MV-4-11 (cell line): Measurements from ENCODE around the gene CRK.
A peak's percentile ranks its signal among the peaks of the same experiment; 100 is the strongest.
"Not testable (repeated sequence)": the region's sequence is repeated elsewhere in the genome, so short reads cannot be mapped to it uniquely, and the experiment has no call there.

Experiments used
- DNase-seq: peaks from one replicate; lab custom pipeline; 2025; lab: John Stamatoyannopoulos, UW

Gene CRK

DNA sequence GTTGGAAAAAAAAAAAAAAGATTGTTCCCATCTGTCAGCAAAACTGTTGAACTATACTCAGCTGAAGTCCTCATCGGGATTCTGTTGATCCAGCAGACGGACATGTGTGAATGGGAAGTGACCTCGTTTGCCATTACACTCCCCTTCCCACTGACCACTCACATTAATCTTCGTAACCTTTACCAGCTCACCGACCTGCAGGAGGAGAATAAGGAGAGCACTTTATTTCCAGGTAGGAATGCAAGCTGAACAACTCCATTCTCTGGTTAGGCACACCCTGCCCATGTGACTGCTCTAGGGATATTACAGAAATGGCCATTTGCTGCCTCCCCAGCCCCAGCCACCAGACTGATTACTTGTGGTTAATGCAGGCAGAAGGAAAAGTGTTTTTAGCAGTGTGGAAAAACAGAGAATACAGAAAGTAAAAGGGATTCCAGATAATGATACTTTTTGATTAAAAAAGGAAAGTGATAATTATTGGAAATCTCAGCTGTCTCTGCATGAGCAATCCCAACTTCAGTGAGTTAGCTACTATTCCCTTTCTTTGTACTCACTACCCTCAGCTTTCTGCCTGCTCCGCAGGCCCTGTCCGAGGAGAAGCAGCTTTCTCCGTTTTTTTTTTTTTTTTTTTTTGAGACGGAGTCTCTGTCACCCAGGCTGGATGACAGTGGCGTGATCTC lies 32.4 kb downstream of the CRK start:
- DNase-seq = no peak

DNA sequence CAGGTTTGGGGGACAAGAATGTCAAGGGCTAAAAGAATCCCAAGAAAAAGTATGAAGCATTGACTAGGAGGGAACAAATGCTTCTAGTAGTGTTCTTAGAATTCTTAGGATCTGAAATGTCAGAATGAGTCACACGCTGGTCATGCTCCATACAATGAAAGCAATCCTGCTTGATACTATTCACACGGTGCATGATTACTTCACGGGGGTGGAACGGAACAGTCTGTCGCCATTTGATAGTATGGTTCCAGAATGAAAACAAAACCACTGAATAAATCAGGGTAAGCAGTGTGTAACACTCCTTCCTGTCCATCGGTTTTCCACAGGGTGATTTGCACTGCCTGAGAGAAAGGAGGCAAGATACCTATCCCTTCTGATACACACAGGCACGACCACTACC lies 33.1 kb downstream of the CRK start:
- DNase-seq = no peak

DNA sequence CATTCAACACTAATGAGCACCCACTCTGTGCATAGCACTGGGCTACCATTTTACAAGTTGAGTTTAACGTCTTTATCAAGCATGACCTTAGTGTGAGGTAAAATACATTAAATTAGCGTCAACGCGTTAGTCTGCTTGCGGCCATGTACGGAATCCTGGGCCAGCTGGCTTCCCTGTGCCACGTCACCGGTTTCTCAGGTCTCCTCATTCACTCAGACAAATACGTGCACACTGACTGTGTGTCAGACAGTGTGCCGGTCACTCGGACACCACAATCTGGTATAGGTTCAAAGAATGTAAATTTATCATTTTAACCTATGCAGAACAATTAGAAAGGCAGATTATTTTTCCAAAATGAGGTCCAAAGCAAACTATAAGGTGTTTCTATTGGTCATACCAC lies 34.6 kb downstream of the CRK start:
- DNase-seq = no peak

DNA sequence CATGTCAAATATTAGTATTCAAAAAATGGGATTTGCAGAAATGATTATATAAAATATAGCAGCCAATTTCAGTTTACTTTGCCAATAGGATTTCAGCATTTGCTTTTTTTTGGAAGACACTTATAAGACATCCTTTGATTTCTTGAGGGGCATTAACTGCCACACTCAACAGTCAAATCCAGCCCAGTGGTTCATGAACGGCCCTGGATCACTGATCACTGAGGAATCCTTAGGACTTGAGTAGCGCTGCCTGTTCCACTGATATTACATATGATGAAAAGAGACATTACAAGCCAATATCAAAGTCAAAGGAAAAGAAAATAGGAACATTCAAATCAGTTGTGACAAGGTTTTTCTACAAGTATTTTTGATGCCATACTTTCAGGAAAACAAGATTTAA lies 35.1 kb downstream of the CRK start:
- DNase-seq = no peak

DNA sequence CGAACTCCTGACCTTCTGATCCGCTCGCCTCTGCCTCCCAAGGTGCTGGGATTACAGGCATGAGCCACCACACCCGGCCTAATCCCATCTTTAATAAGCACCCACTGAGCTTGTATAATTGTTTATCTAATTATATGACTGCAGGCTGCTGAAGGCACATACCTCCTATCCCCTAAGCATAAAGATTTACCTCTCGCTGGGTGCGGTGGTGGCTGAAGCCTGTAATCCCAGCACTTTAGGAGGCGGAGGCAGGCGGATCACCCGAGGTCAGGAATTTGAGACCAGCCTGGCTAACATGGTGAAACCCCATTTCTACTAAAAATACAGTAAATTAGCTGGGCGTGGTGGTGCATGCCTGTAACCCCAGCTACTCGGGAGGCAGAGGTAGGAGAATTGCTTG lies 35.9 kb downstream of the CRK start:
- DNase-seq = no peak

DNA sequence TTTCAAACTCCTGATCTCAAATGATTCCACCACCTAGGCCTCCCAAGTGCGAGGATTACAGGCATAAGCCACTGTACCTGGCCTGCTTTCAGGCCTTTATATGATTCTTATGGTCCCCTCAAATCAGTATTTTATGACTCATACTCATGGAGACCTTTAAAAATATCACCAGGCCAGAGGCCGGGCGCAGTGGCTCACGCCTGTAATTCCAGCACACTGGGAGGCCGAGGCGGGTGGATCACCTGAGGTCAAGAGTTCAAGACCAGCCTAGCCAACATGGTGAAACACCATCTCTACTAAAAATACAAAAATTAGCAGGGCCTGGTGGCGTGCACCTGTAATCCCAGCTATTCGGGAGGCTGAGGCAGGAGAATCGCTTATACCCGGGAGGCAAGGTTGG lies 37.6 kb downstream of the CRK start:
- DNase-seq = not testable (repeated sequence)

DNA sequence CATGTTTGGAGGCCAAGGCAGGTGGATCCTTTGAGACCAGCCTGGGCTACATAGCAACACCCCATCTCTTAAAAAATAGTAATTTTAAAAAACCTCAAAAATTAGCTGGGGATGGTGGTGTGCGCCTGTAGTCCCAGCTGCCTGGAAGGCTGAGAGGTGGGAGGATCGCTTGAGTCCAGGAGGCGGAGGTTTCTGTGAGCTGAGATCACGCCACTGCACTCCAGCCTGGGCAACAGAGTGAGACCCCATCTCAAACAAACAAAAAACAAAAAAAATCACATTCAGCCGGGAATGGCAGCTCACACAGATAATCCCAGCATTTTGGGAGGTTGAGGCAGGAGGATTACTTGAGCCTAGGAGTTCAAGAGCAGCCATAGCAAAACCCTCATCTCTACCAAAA lies 39.6 kb downstream of the CRK start:
- no peak for DNase-seq

DNA sequence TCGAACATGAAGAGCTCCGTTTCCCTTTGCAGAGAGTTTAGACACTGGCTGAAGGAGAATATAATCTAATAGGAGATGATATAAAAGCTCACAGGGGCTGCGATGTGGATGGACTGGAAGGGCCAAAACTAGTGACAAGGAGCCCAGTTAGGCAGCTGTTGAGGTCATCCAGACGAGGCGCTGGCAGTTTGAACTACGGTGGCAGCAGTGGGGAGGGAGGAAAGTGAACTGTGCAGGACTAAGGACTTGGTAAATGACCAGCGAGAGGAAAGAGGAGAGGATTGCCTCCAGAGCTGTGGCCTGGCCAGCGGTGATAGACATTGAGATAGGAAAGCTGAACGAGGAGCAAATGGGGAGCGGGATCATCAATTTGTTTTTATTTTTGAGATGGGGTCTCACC lies 41.4 kb downstream of the CRK start:
- no peak for DNase-seq

DNA sequence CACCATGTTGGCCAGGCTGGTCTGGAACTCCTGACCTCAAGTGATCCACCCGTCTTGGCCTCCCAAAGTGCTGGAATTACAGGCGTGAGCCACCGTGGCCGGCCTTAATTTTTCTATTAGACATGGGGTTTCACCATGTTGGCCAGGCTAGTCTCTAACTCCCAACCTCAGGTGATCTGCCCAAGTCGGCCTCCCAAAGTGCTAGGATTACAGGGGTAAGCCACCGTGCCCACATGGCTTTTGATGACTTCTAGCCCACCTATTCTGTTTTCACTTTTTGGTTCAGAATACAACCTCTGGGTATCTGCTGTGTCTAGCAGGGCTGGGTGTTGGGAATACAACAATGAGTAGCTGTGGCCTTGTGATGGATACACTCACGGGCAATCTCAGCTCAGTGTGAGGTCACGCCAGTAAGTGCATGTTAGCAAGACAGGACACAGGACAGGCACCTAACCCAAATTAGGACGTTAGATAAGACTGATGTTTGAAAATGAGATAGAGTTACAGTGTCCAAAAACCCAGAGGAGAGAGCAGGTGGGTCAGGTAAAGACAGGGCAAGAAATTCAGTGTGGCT lies 41.9 kb downstream of the CRK start:
- no peak for DNase-seq

DNA sequence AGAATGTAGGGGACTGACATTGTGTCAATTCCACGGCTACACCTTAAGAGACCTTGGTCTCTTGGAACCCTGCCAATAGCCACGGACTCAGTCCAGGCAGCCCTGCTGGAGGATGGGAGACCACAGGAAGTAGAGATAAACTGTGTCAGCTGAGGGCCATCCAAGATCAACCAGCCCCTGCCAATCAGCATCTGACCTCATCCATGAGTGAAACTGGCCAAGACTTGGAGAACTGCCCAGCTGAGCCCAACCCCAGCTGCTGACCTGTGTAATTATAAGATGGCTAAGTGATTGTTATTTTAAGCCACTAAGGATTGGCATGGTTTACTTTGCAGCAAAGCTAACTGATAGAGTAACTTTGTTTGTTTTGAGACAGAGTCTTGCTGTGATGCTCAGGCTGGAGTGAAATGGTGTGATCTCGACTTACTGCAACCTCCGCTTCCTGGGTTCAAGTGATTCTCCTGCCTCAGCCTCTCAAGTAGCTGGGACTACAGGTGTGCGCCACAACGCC lies 42.7 kb downstream of the CRK start:
- peak; percentile 23 for DNase-seq

DNA sequence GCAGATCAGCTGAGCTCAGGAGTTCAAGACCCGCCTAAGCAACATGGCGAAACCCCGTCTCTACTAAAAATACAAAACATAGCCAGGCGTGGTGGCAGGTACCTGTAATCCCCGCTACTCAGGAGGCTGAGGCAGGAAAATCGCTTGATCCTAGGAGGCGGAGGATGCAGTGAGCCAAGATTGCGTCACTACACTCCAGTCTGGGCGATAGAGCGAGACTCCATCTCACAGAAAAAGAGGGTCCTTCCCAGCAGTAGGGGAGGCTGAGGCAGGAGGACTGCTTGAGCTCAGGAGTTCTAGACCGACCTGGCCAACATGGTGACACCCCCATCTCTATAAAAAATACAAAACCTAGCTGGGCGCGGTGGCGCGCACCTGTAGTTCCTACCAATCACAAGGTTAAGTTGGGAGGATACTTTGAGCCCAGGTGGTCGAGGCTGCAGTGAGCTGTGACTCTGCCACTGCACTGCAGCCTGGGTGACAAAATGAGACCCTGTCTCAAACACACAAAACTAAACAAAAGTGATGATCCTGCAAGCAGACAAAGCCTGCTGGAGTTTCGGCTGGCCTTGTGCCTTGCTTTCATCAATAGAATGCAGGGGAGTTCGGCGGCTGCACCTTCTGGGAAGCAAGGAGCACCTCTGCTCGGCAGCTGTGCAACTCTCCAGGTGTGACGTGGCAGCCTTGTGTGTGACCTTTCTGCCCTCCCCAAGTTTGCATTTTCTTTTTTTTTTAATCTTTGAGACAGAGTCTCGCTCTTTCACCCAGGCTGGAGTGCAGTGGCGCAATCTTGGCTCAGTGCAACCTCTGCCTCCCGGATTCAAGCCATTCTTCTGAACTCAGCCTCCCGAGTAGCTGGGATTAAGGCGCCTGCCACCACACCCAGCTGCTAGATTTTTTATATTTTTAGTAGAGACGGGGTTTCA lies 43.6 kb downstream of the CRK start:
- DNase-seq = peak; percentile 36

DNA sequence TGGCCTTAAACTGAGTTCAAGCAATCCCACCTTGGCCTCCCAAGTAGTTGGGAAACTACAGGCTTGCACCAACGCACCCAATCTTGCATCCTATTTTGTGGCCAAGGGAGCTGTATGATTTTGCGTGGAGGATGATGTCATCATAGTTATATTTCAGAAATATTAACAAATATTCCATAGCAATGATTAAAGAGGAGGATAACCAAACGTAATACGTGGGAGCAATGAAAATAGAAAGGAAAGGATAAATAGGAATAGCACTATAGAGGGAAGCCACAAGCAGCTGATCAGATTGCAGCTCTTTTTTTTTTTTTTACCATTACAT lies 53.8 kb downstream of the CRK start:
- no peak for DNase-seq

DNA sequence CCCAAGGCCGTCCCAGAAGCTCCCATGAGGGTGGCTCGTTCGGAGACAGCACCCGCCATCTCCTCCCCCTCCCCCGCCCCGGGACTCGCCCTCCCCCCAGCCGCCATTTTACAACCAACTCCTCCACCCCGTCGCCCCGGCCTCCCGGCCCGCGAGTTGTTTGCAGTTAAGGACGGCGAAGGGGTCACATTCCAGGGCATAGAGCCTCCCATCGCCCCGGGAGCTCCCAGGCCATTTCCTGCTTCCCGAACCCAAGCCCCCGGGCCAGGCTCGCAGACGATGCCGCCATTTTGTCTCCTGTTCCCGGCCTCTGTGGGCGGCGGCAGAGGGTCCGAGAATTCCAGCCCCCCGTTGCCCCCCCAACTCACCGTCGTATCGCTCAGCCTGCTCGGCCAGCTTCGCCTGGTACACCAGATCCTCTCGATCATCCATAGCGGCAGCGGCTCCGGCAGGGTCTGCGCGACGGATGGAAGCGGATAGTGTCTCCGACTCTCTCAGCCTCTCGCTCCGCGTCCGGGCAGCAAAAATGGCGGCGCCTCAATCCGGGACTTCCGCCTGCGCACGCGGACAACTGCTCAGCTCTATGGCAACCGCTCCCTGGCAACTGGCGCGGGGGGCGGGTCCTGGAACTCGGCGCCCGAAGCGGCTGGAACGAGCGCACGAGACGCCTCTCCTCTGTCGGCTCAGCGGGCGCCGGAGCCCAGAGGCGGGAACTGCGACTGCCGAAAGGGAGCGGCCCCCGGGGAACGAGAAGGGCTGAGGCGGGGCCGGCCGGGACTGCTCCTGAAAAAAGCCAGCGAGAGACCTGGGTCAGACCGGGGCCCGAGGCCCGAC lies 56.1 kb downstream of the CRK start, which contains the start of gene YWHAE:
Gene YWHAE (minus strand): TSS at position 544 of the 834 bp plus-strand sequence. CDS start 112 bp downstream, at position 432.
- peak; percentile 94 for DNase-seq

DNA sequence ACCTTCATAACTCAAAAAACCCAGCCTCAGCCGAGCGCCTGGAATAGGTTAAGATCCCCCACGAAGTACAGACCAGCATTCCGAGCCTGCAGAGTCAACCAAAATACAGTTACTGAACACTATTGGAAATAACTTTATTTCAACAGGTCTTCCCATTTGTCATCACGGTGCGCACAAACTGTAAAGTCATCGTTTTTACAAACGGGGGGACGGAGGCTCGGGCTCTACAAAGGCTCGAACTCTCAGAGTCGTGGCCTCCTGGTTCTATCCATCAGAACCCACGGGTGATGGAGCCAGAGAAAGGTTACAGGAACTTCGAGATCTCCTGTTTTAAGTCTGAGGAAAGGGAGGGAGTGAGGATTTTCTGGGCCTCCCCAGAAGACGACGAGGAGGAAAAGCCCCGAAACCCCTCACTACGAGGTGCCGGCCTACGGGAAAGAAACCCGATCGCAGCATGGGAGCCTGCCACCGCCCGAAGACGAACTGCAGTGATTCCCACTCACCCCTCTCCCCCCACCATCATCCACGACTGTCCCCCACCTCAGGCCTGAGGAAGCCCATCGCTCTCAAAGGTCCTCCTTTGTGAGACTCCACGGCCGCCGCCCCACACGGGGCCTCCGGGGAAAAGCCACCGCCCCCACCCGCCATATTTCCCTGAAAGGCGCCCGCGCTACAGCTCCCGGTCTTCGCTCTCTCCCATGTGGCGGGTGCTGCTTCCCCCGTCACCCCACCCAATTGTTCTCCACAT lies 56.9 kb downstream of the CRK start:
- DNase-seq = no peak

DNA sequence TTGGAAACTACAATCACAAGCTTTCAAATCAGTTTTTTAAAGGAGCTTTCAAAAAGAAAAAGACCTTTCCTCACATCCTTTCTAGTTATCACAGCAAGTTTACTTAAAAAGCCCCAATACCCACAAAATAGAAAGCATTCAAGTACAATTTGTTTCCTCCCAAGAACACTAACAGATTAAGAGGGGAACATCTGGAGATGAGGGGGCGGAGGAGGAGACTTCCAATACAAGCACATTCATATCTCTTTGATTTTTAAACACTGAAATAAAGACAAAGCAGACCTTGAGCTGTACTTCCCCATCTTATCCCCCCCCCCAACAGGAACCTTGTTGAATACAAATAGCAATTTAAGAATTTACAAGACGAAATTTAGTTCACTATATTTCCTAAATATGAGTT lies 58.0 kb downstream of the CRK start:
- DNase-seq = no peak

DNA sequence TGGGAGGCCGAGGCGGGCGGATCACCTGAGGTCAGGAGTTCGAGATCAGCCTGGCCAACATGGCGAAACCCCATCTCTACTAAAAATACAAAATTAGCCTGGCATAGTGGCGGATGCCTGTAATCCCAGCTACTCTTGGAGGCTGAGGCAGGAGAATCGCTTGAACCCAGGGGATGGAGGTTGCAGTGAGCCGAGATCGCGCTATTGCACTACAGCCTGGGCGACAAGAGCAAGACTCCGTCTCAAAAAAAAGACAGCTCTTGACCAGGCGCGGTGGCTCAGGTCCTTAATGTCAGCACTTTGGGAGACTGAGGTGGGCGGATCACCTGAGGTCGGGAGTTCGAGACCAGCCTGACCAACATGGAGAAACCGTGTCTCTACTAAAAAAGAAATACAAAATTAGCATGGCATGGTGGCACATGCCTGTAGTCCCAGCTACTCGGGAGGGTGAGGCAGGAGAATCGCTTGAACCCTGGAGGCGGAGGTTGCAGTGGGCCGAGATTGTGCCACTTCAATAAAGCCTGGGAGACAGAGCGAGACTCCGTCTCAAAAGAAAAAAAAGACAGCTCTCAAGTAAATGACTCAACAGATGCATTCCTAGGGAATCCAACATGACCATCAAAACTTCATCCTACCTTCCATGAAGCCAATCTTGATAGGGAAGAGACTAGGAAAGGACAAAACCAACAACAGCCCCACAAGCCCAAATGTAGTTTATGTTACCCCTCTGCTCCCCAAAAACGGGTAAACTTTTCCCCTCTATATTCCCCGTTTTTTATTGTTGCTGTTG lies 60.0 kb downstream of the CRK start:
- DNase-seq = not testable (repeated sequence)

DNA sequence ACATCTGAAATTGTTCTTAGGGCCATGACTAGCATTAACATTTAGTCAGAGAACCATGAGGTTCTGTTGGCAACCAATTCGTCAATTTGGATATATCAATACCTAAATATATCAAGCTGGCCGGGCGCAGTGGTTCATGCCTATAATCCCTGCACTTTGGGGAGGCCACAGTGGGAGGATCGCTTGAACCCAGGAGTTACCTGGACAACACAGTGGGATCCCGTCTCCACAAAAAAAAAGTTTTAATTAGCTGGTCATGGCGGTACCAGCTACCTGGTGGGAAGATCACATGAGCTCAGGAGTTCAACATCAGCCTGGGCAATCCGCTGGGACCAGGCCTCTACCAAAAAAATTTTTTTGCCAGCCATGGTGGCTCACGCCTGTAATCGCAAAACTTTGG lies 64.5 kb downstream of the CRK start:
- DNase-seq = no peak

DNA sequence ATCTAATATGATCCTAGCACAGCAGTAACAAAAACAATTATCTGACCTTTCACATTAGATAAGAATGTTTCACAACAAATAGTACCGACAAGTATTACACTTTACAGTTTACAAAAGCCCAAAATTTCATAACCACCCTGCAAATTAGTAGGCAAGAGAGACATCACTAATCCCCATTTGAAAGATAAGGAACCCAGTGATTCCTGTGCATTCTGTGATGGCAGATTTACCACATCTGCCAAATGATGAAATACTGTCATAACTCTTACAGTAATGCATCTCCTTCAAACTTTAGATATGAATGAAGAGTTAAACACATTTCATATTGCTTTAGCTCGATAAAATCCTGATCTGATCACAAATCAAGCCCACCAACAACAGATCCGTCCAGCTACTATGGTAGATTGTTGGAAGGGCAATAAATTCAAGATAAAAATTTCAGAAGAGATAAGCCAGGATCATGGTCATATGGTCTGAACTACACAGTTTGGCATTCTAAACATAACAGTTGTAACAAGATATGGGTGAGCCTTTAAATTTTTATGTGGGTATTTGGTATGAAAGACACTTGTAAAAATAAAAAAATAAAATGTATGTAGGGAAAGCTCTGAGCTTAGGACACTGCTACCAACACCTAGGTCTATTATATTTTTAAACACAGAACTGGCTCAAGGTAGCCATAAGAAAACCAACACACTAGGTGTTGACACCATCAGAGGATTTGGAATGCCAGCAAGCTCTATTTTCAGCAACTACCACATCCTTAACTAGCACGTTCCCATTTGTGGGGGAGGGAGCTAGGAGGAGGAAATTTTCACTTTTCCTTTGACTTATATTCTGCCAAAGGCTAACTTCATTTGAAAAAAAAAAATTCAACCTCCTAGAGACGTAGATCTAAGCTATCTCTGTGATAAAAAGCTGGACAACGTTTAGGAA lies 65.3 kb downstream of the CRK start:
- DNase-seq = peak; percentile 88

DNA sequence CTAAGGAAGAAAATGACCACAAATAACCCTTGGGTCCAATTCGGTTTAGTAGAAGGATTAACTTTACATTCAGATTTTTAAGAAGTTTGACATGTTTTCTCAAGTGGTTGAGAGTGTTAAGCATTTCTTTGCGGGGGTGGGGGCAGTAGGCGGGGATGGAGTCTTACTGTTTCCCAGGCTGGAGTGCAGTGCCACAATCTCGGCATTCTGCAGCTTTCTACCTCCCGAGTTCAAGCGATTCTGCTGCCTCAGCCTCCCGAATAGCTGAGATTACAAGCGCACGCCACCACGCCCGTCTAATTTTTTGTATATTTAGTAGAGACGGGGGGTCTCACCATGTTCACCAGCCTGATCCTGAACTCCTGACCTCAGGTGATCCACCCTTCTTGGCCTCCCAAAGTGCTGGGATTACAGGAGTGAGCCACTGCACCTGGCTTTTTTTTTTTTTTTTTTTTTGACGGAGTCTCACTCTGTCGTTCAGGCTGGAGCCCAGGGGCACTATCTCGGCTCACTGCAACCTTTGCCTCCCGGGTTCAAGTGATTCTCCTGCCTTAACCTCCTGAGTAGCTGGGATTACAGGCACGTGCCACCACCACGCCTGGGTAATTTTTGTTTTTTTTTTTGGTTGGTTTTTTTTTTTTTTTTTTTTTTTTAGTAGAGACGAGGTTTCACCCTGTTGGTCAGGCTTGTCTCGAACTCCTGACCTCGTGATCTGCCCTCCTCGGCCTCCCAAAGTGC lies 68.4 kb downstream of the CRK start:
- not testable (repeated sequence) for DNase-seq
